ENCODE data around the gene SLC17A9.
A peak's percentile ranks its signal among the peaks of the same experiment; 100 is the strongest.
"Not testable (repeated sequence)": the region's sequence is repeated elsewhere in the genome, so short reads cannot be mapped to it uniquely, and the experiment has no call there.

Gene SLC17A9

GRCh38 chr20:62959101-62959971 lies 6.8 kb downstream of the SLC17A9 start:
- Histone ChIP-seq H3K27me3 (ENCODE audit: control insufficient read depth, insufficient read depth, low read length) (no peaks in the 10 kb centered on the region), H3K9me3 (ENCODE audit: control insufficient read depth, insufficient read depth, low read depth, low read length) (no peaks in the 10 kb centered on the region), H3K4me1 (ENCODE audit: control insufficient read depth, insufficient read depth, low read length) (peaks cover 21% of the 10 kb centered on the region), H3K27ac (ENCODE audit: low read depth, low read length) (no peak overlapping the region), H3K4me3 (ENCODE audit: low read depth, low read length) (no peak overlapping the region), H3K9ac (ENCODE audit: low read length) (no peak overlapping the region), H3K36me3 (ENCODE audit: control insufficient read depth, insufficient read depth, low read length) (peaks cover 45% of the 10 kb centered on the region)

DNA sequence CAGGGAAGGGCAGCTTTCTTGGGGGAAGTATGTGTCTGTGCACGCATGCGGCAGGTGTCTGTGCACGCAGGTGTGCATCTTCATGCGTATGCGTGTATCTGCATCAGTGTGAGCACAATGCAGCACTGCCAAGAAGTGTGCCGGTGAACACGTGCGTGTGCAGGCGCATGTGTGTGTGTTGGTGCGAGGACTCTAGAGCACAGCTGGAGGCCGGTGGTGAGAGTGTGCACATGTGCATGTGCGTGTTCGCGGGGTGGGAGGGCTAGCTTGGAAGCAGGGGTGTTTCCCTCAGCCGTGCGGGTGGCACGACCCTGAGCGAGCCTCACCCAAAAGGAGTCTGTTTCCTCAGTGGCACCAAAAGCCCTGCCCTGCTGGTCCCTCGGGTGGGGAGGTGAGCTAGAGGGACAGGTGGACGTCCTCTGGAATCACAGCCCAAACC lies 7.5 kb downstream of the SLC17A9 start:
- no peak overlapping the region for H3K9ac ChIP-seq (ENCODE audit: low read length)
- peaks cover 18% of the 10 kb centered on the region for H3K4me1 ChIP-seq (ENCODE audit: control insufficient read depth, insufficient read depth, low read length)
- no peaks in the 10 kb centered on the region for H3K27me3 ChIP-seq (ENCODE audit: control insufficient read depth, insufficient read depth, low read length)
- H3K36me3 ChIP-seq (ENCODE audit: control insufficient read depth, insufficient read depth, low read length) = peaks cover 51% of the 10 kb centered on the region
- H3K27ac ChIP-seq (ENCODE audit: low read depth, low read length) = no peak overlapping the region
- no peak overlapping the region for H3K4me3 ChIP-seq (ENCODE audit: low read depth, low read length)
- no peaks in the 10 kb centered on the region for H3K9me3 ChIP-seq (ENCODE audit: control insufficient read depth, insufficient read depth, low read depth, low read length)

- H3K4me3 ChIP-seq (ENCODE audit: low read depth, low read length); H3K9me3 ChIP-seq (ENCODE audit: control insufficient read depth, insufficient read depth, low read depth, low read length); H3K27me3 ChIP-seq (ENCODE audit: control insufficient read depth, insufficient read depth, low read length); H3K27ac ChIP-seq (ENCODE audit: low read depth, low read length); H3K9ac ChIP-seq (ENCODE audit: low read length): not testable (repeated sequence)
- peaks cover 56% of the 10 kb centered on the region for H3K36me3 ChIP-seq (ENCODE audit: control insufficient read depth, insufficient read depth, low read length)
- H3K4me1 ChIP-seq (ENCODE audit: control insufficient read depth, insufficient read depth, low read length) = peaks cover 15% of the 10 kb centered on the region
Measured at GRCh38 chr20:62960446-62961309, 8.2 kb downstream of the SLC17A9 start.

GRCh38 chr20:62961310-62961783 lies 8.8 kb downstream of the SLC17A9 start:
- Histone ChIP-seq H3K27ac (ENCODE audit: low read depth, low read length) (no peak overlapping the region), H3K36me3 (ENCODE audit: control insufficient read depth, insufficient read depth, low read length) (peaks cover 57% of the 10 kb centered on the region)

GRCh38 chr20:62961799-62962198 lies 9.3 kb downstream of the SLC17A9 start:
- peaks cover 57% of the 10 kb centered on the region for H3K36me3 ChIP-seq (ENCODE audit: control insufficient read depth, insufficient read depth, low read length)
- H3K4me3 ChIP-seq (ENCODE audit: low read depth, low read length) = no peak overlapping the region
- H3K4me1 ChIP-seq (ENCODE audit: control insufficient read depth, insufficient read depth, low read length) = peaks cover 9% of the 10 kb centered on the region; the same call in 1 of the 2 replicates
- no peaks in the 10 kb centered on the region for H3K9me3 ChIP-seq (ENCODE audit: control insufficient read depth, insufficient read depth, low read depth, low read length)
- H3K27ac ChIP-seq (ENCODE audit: low read depth, low read length) = no peak overlapping the region
- no peaks in the 10 kb centered on the region for H3K27me3 ChIP-seq (ENCODE audit: control insufficient read depth, insufficient read depth, low read length)
- peak overlapping the region; percentile 6 for H3K9ac ChIP-seq (ENCODE audit: low read length)

More at GRCh38 chr20:62961310-62961783, 8.8 kb downstream of the SLC17A9 start:
- Histone ChIP-seq H3K27me3 (ENCODE audit: control insufficient read depth, insufficient read depth, low read length) (no peaks in the 10 kb centered on the region), H3K9me3 (ENCODE audit: control insufficient read depth, insufficient read depth, low read depth, low read length) (no peaks in the 10 kb centered on the region), H3K4me3 (ENCODE audit: low read depth, low read length) (peak overlapping the region; percentile 9; the same call in 1 of the 2 replicates), H3K4me1 (ENCODE audit: control insufficient read depth, insufficient read depth, low read length) (peaks cover 9% of the 10 kb centered on the region; the same call in 1 of the 2 replicates), H3K9ac (ENCODE audit: low read length) (peak overlapping the region; percentile 6)

DNA sequence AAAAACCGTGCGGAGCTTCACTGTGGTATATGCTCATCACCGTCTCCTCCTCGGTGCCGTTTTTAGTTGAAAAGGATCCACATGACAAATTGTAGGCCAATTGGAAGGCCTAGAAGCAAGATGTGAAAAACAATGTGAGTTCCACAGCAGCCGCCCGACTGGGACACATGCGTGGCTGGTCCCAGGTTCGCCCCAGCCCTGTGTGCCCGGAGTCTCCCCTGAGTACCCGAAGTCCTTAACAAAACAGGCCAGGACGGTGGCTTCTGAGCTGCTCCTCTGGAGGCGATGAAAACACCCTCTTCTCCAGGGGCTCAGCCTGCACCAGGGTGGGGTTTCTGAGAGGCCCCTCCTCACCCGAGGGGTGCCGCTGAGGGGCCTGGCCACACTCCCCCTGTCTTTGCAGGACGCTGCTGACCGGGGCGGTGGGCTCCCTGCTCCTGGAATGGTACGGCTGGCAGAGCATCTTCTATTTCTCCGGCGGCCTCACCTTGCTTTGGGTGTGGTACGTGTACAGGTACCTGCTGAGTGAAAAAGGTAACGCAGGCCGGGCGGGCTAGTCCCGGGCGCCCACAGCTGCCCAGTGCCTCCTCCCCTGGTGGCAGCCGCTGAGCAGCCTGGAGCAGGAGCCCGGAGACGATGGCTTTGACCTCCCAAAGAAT lies 9.8 kb downstream of the SLC17A9 start:
- Histone ChIP-seq H3K27ac (ENCODE audit: low read depth, low read length) (no peak overlapping the region), H3K36me3 (ENCODE audit: control insufficient read depth, insufficient read depth, low read length) (peaks cover 55% of the 10 kb centered on the region), H3K9ac (ENCODE audit: low read length) (no peak overlapping the region), H3K27me3 (ENCODE audit: control insufficient read depth, insufficient read depth, low read length) (no peaks in the 10 kb centered on the region), H3K9me3 (ENCODE audit: control insufficient read depth, insufficient read depth, low read depth, low read length) (no peaks in the 10 kb centered on the region), H3K4me3 (ENCODE audit: low read depth, low read length) (no peak overlapping the region), H3K4me1 (ENCODE audit: control insufficient read depth, insufficient read depth, low read length) (peaks cover 9% of the 10 kb centered on the region; the same call in 1 of the 2 replicates)

GRCh38 chr20:62962891-62963613 lies 10.5 kb downstream of the SLC17A9 start:
- H3K9me3 ChIP-seq (ENCODE audit: control insufficient read depth, insufficient read depth, low read depth, low read length) = no peaks in the 10 kb centered on the region
- H3K4me1 ChIP-seq (ENCODE audit: control insufficient read depth, insufficient read depth, low read length) = peaks cover 9% of the 10 kb centered on the region; the same call in 1 of the 2 replicates
- H3K27me3 ChIP-seq (ENCODE audit: control insufficient read depth, insufficient read depth, low read length) = no peaks in the 10 kb centered on the region
- peaks cover 48% of the 10 kb centered on the region for H3K36me3 ChIP-seq (ENCODE audit: control insufficient read depth, insufficient read depth, low read length)
- no peak overlapping the region for H3K27ac ChIP-seq (ENCODE audit: low read depth, low read length)
- H3K9ac ChIP-seq (ENCODE audit: low read length) = no peak overlapping the region
- H3K4me3 ChIP-seq (ENCODE audit: low read depth, low read length) = no peak overlapping the region

- H3K27ac ChIP-seq (ENCODE audit: low read depth, low read length) = no peak overlapping the region
- no peak overlapping the region for H3K4me3 ChIP-seq (ENCODE audit: low read depth, low read length)
- no peaks in the 10 kb centered on the region for H3K9me3 ChIP-seq (ENCODE audit: control insufficient read depth, insufficient read depth, low read depth, low read length)
- H3K4me1 ChIP-seq (ENCODE audit: control insufficient read depth, insufficient read depth, low read length) = peaks cover 9% of the 10 kb centered on the region; the same call in 1 of the 2 replicates
- no peaks in the 10 kb centered on the region for H3K27me3 ChIP-seq (ENCODE audit: control insufficient read depth, insufficient read depth, low read length)
- H3K36me3 ChIP-seq (ENCODE audit: control insufficient read depth, insufficient read depth, low read length) = peaks cover 43% of the 10 kb centered on the region
- no peak overlapping the region for H3K9ac ChIP-seq (ENCODE audit: low read length)
Measured at GRCh38 chr20:62963614-62964397, 11.3 kb downstream of the SLC17A9 start.

- Histone ChIP-seq H3K36me3 (ENCODE audit: control insufficient read depth, insufficient read depth, low read length) (peaks cover 40% of the 10 kb centered on the region), H3K4me3 (ENCODE audit: low read depth, low read length) (no peak overlapping the region), H3K9me3 (ENCODE audit: control insufficient read depth, insufficient read depth, low read depth, low read length) (no peaks in the 10 kb centered on the region), H3K9ac (ENCODE audit: low read length) (no peak overlapping the region), H3K4me1 (ENCODE audit: control insufficient read depth, insufficient read depth, low read length) (peaks cover 9% of the 10 kb centered on the region; the same call in 1 of the 2 replicates), H3K27ac (ENCODE audit: low read depth, low read length) (0 out of 2 replicates have a peak overlapping the region, but pooled peaks have one; percentile 26), H3K27me3 (ENCODE audit: control insufficient read depth, insufficient read depth, low read length) (no peaks in the 10 kb centered on the region)
Measured at GRCh38 chr20:62964700-62965099, 12.2 kb downstream of the SLC17A9 start.
